GM18907 (cell line): ENCODE results near the gene CMC2.

Experiments
- ATAC-seq: cut with Tn5 transposase; IDR thresholded peaks from one replicate; pipeline ENCODE4 v1.9.1; 2021; ENCODE audit warnings: mild to moderate bottlenecking, moderate library complexity; ENCODE audit not compliant: unreplicated experiment

CMC2 gene

GRCh38 chr16:80938004-80938878 lies 68.4 kb downstream of the CMC2 start:
- ATAC-seq = no peak

- no peak for ATAC-seq
These were observed 70.3 kb downstream of the CMC2 start for GRCh38 chr16:80936410-80936809.

- no peak for ATAC-seq
These were observed 71.0 kb downstream of the CMC2 start for GRCh38 chr16:80935691-80936090.

GRCh38 chr16:80932708-80933095 lies 74.0 kb downstream of the CMC2 start:
- no peak for ATAC-seq

- no peak for ATAC-seq
These were observed 74.6 kb downstream of the CMC2 start for GRCh38 chr16:80931801-80932707.

- no peak for ATAC-seq
These were observed 82.2 kb downstream of the CMC2 start for GRCh38 chr16:80924372-80924978.

GRCh38 chr16:80923356-80923755 lies 83.3 kb downstream of the CMC2 start:
- ATAC-seq = no peak
